Activated naive CD4-positive, alpha-beta T cell treated with anti-CD3 and anti-CD28 coated beads, Interleukin-2, amount 50 U/mL, for 24 hours (primary cell): Measurements from ENCODE around the gene URAD.

Experiments used
- H3K27ac Mint-ChIP-seq: one replicate; pipeline ENCODE4 v1.8.0; 2021; ENCODE audit warnings: mild to moderate bottlenecking, mixed read lengths
- H3K27me3 Mint-ChIP-seq: one replicate; pipeline ENCODE4 v1.8.0; 2021; ENCODE audit warnings: mixed read lengths
- H3K36me3 Mint-ChIP-seq: one replicate; pipeline ENCODE4 v1.8.0; 2021; ENCODE audit warnings: mixed read lengths
- H3K4me1 Mint-ChIP-seq: one replicate; pipeline ENCODE4 v1.8.0; 2021; ENCODE audit warnings: mixed read lengths
- H3K4me3 Mint-ChIP-seq: one replicate; pipeline ENCODE4 v1.8.0; 2021; ENCODE audit warnings: mild to moderate bottlenecking, mixed read lengths
- H3K9me3 Mint-ChIP-seq: one replicate; pipeline ENCODE4 v1.8.0; 2021; ENCODE audit warnings: mixed read lengths

URAD gene

DNA sequence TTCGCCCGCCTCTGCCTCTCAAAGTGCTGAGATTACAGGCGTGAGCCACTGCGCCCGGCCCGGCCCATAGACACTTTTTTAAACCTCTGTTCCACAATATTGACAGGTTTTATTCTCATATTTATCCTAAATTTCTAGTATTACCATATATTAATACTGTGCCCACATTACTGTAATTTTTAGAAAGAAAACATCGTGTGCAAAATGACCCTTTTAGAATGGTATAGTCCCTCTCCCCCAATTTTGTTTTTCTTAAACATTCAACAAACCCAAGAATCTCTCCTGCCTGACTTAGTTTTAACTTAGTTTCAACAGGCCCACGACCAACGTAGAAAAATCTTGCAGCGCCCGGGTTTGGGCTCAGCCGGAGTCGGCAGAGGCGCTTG, 28.5 kb downstream of the URAD start:
- Mint-ChIP-seq H3K4me1 (peaks cover 4% of the 10 kb centered on the region), H3K27ac (no peak overlapping the region), H3K27me3 (peaks cover 58% of the 10 kb centered on the region), H3K9me3 (no peaks in the 10 kb centered on the region), H3K4me3 (no peak overlapping the region), H3K36me3 (no peaks in the 10 kb centered on the region)

DNA sequence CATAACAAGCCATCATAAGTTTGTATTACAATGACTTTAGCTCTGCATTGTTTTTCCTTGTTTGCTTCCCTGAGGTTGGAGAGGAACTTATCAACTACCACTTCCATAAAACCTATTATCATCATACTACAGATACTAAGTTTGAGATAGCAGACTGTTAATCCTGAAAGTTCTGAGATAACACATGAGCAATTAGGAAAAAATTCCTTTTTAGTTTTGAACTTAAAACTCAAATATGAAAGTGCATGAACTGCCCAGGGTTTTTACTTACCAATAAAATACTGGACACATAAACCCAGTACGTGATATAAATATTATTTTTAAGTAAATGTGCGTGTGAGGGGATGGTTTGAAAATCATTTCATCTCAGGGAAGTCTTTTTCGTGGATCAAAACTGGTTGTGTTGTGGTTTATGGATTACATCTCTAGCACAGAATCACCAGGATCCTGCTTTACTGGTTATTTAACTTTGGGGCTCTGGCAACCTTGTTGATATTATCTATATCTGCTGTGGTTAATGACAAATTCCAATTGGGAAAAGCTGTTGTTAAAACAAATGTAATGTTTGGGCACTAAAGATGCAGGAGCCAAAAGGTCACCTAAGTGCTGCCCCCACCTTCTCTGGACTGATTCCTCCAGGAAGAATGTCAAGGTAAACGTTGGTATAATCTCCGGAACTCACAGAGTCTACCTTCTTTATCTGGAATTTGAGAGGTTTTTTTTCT, 31.8 kb downstream of the URAD start:
- Mint-ChIP-seq H3K27me3 (peaks cover 54% of the 10 kb centered on the region), H3K27ac (no peak overlapping the region), H3K9me3 (no peaks in the 10 kb centered on the region), H3K4me1 (peaks cover 12% of the 10 kb centered on the region), H3K4me3 (no peak overlapping the region), H3K36me3 (no peaks in the 10 kb centered on the region)

DNA sequence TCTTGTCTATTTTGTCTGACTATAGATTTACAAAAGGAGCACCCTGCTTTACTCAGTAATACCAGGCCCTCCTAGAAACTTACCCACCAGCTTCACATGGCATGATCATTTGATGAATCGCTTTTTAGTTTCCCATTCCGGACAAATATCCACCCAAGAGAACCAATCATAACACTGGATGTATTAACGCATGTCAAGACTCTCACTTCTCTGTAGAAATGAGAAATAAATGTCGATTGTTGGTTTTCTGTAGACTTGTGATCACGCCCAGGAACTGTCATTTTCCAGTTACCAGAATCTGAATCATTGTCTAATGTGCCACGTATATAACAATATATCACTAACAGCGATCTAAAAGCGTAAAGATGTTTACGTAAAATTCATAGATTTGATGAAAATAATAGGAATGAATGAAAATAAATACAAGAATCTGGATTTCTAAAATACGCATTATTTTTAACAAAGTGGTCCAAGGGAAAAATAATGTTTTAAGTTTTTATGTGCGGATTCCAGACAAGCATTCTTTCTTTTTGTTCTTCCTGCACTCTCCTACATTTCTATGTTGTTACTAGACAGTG, 33.4 kb downstream of the URAD start:
- Mint-ChIP-seq H3K4me3 (no peak overlapping the region), H3K9me3 (peaks cover 2% of the 10 kb centered on the region), H3K27ac (no peak overlapping the region), H3K27me3 (peaks cover 57% of the 10 kb centered on the region), H3K4me1 (peaks cover 10% of the 10 kb centered on the region), H3K36me3 (no peaks in the 10 kb centered on the region)

DNA sequence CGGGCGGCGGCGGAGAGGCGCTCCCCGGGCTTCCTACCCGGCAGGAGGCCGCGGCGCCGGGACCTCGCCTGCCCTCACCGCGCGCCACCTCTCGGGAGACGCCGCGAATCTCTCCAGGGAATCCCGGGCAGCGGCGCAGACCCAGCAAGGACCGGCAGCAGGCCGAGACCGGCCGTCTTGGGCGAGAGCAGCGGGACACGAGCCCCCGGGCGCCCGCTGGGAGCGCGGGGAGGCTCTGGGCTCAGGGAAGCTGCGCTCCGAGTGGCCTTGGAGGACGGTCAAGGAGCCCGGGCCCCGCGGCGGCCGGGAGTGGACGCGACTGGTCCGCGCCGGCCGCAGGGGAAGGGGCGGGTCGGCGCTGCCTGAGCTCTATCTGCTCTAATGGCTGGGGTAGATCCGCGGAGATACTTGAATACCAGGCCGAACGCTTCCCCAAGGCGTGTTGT, 34.1 kb downstream of the URAD start:
- Mint-ChIP-seq H3K27ac (no peak overlapping the region), H3K9me3 (peaks cover 7% of the 10 kb centered on the region), H3K4me3 (peak overlapping the region; percentile 82), H3K27me3 (peaks cover 56% of the 10 kb centered on the region), H3K36me3 (peaks cover 2% of the 10 kb centered on the region), H3K4me1 (peaks cover 7% of the 10 kb centered on the region)

DNA sequence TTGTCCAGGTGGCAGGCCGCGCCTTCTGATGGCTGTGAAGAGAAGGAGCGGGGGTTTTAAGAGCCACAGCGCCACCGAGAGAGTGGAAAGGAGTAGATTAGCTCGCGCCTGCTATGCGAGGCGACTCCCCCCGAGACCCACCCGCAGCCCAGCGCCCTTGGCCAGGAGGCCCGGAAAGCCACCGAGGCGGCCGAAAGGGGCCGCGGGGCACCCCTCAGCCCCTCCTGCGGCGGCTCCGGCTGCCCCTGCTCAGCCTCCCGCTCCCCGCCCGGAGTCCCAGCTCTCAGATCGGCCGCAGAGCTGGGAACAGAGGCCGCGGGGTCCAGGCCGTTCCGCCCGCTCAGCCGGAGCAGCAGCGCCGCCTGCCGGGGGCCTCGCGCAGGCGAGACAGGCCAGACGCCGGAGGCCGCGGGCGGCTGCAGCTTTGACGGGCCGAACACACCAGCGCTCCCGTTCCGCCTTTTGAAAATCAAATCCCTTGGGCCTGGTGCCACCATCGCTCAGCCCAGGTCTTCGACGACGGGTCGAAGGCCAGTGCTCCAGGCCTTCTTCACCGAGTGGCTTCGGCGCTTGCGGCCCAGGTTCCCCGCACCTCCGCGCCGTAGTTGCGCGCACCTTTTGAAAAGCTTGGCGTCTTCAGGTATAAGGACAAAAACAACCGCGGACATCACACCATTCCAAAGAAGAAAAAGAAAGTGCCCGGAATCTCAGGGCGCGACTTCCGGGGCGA, 34.7 kb downstream of the URAD start:
- Mint-ChIP-seq H3K4me1 (peaks cover 7% of the 10 kb centered on the region), H3K27me3 (peaks cover 52% of the 10 kb centered on the region), H3K4me3 (peak overlapping the region; percentile 82), H3K9me3 (peaks cover 7% of the 10 kb centered on the region), H3K27ac (no peak overlapping the region), H3K36me3 (peaks cover 2% of the 10 kb centered on the region)

DNA sequence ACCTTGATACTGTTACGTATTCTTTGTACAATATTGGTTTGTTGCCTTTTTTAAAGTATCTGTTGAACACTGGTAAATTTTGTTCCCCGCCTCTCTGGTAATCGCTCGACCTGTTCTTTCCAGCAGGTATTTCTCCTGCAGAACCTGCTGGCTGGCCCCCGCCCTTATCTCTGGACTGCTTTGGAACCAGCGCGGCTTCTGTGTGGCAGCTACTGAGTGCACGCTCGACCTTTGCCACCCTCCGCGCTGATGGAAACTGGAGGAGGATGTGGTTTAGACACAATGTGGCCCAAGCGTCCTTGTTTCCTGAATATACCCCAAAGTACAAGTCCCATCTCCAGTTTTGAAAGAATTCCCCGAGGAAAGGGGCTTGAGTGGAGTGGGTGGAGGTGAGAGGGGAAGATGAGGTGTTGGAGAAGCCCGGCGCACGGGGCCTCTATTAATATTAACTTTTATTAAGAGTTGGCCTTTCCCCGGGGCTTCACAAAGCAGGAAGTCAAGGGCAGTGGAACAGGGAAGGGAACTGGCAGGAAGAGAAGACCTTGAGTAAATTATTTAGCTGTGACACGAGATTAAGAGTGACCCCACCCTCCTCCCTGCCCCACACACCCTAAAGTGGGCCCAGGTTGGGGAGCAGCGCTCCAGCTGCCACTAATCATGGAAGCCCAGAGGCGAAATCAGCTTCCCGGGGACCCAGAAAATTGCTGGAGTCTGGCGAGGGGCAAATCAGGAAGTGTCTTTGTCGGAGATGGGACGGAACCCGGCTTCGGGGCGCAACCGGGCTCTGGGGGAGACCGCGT, 35.4 kb downstream of the URAD start:
- Mint-ChIP-seq H3K27me3 (peaks cover 47% of the 10 kb centered on the region), H3K4me3 (peak overlapping the region; percentile 70)

DNA sequence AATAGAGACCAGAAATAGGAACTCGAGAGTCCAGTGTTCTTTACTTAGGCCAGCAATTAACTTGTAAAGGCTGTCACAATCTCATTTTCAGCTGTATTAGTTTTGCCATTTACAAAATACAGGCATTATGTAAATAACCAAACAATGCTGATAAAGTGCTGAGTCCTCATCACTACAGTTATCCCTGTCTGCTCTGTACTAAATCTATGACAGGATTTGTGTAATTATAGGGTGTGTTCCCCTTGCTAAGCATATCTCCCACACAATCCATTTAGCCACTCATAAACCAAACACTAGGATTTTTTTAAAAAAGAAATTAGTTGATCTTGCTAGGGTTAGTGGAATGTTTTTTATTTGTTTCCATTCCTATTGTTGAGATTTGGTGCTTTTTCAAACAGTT, 45.5 kb downstream of the URAD start:
- no peak overlapping the region for H3K27ac Mint-ChIP-seq
- H3K4me1 Mint-ChIP-seq, result no peaks in the 10 kb centered on the region
- H3K4me3 Mint-ChIP-seq, result no peak overlapping the region
- H3K36me3 Mint-ChIP-seq, result no peaks in the 10 kb centered on the region
- H3K27me3 Mint-ChIP-seq, result peaks cover 16% of the 10 kb centered on the region
- H3K9me3 Mint-ChIP-seq, result no peaks in the 10 kb centered on the region

More for the DNA sequence above, 35.4 kb downstream of the URAD start:
- Mint-ChIP-seq H3K9me3 (peaks cover 7% of the 10 kb centered on the region), H3K36me3 (peaks cover 2% of the 10 kb centered on the region), H3K27ac (peak overlapping the region; percentile 41), H3K4me1 (peaks cover 7% of the 10 kb centered on the region)

DNA sequence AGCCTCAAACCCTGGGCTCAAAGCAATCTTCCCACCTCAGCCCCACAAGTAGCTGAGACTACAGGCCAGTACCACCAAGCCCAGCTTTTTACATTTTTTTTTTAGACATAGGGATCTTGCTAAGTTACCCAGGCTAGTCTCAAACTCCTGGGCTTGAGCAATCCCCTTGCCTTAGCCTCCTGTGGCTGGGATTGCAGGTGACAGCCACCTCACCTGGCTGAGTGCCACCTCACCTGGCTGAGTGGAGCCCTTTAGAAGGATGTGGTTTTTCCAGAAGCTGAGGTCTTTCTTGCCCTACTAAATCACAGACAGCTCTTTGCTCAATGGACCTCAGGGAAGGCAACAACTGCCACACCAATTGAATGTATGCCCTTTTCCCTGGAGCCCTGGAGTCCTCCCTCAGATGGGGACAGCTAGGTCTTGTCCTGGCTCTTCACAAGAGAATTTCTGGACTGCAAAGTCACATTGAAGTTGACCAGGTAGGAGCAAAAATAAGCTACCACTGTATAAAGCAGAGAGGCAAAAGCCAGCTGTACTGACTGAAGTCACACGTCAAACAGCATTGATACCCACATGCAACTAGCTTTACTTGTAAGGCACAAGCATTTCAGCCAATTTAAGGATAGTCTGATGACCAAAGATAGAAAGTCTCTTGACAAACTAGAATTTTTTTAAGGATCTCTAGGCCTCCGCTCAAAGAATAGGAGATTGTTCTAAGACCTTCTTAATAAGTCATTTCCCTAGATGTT, 54.7 kb downstream of the URAD start:
- Mint-ChIP-seq H3K27me3 (peaks cover 34% of the 10 kb centered on the region), H3K9me3 (no peaks in the 10 kb centered on the region), H3K36me3 (no peaks in the 10 kb centered on the region), H3K4me3 (no peak overlapping the region), H3K27ac (no peak overlapping the region), H3K4me1 (no peaks in the 10 kb centered on the region)

DNA sequence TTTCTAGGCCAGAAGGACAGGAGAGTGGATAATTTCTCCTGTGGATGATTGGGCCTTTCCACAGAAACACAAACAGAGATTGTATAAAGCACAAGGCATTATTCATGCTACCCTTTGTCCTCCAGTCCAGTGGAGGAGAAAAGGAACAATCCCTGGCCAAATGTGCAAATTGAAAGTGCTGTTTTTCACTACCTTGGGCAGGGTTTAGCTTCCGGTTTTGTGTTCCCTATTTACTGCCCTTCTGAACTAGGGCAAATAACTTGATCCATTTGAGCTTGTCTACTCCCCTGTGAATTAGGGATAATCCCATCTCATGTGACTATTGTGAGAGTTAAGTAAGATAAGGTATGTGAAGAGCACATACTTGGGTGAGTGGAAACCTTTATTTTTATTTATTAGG, 55.4 kb downstream of the URAD start:
- Mint-ChIP-seq H3K27me3 (peaks cover 37% of the 10 kb centered on the region), H3K36me3 (no peaks in the 10 kb centered on the region), H3K27ac (no peak overlapping the region), H3K9me3 (no peaks in the 10 kb centered on the region), H3K4me1 (peaks cover 1% of the 10 kb centered on the region), H3K4me3 (no peak overlapping the region)

DNA sequence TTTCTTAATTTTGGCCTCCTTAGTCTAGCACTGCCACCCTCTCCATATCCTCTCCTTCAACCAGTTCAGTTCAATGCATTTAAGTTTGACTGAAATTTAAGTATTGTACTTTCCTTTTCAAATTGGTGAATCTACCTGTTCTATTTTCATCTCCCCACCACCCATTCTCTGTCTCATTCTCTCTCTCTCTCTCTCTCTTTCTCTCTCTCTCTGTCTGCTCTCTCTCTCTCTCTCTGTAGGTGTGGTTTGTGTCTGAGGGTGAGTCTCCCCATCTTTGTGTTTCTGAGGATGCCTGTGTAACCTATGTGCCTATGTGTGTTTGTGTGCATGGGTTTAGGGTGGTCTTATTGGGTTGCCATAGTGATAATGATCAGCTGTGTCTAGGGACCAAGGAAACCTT, 58.6 kb downstream of the URAD start:
- Mint-ChIP-seq H3K27ac (no peak overlapping the region), H3K4me1 (peaks cover 18% of the 10 kb centered on the region), H3K4me3 (no peak overlapping the region), H3K27me3 (peaks cover 56% of the 10 kb centered on the region), H3K9me3 (no peaks in the 10 kb centered on the region), H3K36me3 (no peaks in the 10 kb centered on the region)

DNA sequence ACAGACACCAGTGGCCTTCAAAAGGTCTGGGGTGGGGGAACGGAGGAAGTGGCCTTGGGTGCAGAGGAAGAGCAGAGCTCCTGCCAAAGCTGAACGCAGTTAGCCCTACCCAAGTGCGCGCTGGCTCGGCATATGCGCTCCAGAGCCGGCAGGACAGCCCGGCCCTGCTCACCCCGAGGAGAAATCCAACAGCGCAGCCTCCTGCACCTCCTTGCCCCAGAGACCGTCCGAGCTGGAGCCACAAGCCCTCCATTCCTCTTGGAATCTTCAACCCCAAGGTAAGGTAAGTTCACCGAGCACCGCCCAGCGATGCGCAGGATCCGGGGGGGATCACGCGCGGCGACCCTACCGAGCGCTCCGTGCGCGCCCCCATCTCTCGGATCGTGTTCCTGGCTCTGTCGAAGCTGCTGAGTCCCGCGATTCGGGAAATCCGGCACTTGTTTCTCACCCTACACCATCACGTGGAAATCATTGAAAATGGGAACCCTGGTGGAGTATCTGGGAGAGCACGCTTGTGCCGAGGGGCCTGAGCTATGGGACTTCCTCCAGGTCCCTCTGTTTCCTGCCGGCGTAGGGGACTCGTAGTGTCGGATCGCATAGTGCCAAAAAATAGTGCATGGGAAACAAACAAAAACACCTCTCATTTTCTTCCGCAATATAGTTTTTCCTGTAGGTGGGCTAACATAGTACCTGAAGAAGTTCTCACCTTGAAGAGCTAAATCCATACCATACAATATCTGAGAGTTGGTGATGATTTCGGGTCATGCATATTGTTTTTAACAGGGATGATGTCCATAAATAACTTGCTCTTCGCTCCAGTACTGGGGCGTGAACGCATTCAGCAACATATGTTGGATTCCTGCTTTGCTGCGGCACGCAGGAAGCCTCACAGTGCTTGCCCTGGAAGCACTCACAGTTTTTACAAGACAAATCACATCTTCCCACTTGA, 59.4 kb downstream of the URAD start:
- Mint-ChIP-seq H3K4me1 (peaks cover 21% of the 10 kb centered on the region), H3K4me3 (no peak overlapping the region), H3K27me3 (peaks cover 57% of the 10 kb centered on the region), H3K27ac (no peak overlapping the region), H3K36me3 (no peaks in the 10 kb centered on the region), H3K9me3 (no peaks in the 10 kb centered on the region)

DNA sequence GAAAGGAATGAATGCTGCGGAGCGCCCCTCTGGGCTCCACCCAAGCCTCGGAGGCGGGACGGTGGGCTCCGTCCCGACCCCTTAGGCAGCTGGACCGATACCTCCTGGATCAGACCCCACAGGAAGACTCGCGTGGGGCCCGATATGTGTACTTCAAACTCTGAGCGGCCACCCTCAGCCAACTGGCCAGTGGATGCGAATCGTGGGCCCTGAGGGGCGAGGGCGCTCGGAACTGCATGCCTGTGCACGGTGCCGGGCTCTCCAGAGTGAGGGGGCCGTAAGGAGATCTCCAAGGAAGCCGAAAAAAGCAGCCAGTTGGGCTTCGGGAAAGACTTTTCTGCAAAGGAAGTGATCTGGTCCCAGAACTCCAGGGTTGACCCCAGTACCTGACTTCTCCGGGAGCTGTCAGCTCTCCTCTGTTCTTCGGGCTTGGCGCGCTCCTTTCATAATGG, 60.1 kb downstream of the URAD start:
- Mint-ChIP-seq H3K9me3 (no peaks in the 10 kb centered on the region), H3K36me3 (no peaks in the 10 kb centered on the region), H3K4me3 (no peak overlapping the region), H3K27ac (no peak overlapping the region), H3K27me3 (peaks cover 62% of the 10 kb centered on the region), H3K4me1 (peaks cover 25% of the 10 kb centered on the region)
